ENCODE measurements around the gene CLEC16A.
"Not testable (repeated sequence)": the region's sequence is repeated elsewhere in the genome, so short reads cannot be mapped to it uniquely, and the experiment has no call there.

Gene CLEC16A

DNA sequence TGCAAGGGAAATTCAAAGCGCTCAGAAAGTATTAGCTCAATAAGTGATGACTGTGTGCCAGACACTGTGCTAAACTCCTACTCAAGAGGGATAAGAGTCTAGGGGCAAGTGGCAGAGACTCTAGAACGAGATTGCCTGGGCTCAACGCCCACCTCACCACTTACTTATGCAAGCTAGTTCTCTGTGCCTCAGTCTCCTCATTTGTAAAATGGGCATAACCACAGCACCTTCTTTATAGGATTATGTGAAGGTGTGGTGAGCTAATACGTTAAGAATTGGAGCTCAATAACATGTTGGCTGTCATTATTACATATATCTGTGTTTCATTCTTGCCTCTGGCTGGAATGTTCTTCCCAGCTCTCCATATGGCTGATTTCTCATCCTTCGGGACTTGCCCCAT is 17.5 kb upstream of the CLEC16A start:
- no peak for DNase-seq

DNA sequence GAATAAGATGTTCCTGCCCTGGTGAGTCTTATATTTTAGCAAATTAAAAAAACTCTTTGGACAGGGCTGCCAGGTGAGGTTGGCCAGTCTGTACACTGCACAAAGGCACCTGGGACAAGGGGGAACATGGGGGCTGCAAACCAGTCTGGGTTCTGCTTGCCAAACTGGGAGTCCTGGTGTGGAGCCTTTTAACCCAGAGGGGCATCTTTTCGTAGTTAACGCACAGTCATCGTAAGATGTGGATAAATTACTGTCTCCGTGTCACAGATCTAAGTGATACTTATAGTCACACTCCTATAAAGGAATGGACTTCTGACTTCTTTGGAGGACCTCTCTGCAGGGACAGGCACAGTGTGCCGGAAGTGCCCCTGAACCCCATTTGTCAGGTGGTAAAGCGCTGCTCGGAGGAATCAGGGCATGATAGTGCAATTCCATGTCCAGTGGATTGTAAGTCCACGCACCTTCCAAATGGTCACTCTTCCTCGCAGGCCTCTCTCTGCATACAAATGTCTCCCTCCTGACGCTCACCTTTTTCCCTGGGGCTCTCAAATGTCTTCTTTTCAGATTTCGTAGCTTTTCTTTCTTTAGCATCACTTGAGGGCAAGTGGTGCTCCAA is 16.8 kb upstream of the CLEC16A start:
- DNase-seq, result no peak

DNA sequence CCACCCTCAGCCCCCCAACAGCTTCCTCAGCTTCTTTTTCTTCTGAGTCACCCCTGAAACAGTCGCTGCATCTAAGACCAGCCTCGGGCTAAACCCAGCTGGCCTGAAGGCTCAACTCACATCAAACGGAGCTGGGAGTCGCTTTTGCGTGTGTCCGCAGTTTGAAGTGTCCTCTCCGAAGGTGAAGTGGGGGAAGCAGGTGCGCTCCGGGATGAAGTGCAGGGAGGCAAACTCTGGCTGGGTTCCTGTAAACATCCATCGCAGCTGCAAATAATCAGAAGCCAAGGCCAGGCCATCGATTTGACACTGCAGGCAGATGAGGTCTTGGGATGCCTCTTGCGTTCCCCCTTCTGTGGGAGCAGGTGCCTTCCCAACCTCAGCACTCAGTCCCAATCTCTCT is 15.3 kb upstream of the CLEC16A start:
- not testable (repeated sequence) for DNase-seq

DNA sequence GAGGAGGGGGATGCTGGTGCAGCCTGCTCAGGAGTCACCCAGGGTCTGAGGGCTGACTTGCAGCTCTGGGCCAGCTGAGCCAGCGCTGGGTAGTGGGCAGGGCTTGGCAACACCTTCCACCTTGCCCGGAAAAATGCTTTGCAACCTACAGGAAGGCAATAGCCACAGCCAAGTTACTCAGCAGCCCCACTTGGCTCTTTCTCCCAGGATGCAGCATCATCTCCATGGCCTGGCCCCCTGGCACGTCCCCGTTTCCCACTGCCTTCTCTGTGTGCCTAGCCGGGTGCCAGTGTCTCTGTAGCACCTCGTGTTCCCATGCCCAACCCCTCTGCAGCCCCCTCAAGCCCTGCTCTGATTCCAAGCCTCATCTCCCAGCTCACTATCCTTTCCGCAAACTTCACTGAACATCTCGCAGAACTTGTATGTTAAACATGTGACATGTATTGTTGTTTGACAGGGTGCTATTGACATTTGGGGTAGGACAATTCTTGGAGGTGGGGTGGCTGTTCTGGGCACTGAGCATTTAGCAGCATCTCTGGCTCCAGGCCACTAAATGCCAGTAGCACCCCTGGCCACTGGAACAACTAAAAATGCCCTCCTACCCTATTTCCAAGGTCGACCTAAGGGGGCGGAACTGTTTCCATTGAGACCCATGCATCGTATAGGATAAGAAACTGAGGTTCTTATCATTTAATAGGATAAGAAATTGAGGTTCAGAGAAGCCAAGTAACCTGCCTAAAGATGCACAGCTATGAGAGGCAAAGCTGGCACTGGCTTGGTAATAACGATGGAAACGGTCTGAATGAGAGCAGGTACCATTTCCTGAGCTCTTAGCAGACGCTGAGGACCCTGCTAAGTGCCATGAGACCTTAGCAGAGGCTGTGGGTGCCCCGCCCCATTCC is 14.3 kb upstream of the CLEC16A start:
- DNase-seq, result no peak

DNA sequence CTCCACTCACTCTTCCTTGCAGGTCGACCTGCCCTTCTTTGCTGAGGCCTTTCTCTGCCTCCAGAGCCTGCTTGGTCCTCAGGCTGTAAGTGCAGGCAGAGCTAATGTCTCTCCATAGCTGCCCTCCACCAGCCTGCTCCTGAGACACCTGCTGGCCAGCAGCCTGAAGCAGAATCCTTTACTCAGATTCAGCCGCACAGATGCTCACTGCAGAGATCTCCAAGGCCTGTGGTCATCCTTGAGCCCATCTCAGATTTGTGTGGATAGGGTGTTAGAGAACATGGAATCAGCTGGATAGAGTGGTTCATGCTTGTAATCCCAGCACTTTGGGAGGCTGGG is 13.6 kb upstream of the CLEC16A start:
- no peak for DNase-seq

DNA sequence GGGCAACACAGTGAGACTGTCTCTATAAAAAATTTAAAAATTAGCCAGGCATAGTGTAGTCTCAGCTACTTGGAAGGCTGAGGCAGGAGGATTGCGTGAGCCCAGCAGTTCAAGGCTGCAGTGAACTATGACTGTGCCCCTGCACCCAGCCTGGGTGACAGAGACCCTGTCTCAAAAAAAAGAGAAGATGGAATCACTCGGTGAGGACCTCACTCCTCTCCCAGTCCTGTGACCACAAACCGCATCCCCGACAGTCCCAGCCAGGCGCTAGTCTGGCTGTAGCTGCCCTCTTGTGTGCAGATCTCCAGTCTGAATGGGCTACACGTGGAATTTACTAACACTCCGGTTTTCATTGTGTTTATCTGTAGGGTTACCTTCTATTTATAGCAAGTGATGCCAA is 13.2 kb upstream of the CLEC16A start:
- no peak for DNase-seq

DNA sequence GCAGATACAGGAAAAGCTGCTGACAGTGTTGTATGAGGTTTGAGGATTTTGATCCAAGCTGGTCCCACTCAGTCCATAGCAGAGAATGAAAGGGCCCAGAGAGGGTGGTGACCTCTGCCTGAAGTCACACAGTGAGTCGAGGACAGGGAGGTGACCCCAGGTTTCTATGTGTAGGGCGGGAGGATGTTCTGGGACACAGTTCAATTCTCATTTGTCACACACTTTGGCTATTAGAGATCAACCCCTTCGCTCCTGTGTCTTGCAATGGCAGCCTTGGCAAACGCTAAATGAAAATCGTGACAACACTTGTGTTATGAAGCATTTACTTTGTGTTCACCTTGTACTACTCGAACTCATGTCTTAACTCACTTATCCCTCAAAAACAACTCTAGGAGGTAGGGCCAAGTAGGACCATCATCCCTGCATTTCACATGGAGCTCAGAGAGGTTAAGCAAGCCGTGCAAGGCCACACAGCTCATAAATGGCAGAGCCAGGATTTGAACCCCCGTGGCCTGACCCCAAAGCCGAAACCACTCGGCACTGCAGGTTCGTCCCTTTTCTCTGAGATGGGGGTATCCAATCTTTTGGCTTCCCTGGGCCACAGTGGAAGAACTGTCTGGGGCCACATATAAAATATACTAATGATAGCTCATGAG is 12.3 kb upstream of the CLEC16A start:
- DNase-seq, result no peak

DNA sequence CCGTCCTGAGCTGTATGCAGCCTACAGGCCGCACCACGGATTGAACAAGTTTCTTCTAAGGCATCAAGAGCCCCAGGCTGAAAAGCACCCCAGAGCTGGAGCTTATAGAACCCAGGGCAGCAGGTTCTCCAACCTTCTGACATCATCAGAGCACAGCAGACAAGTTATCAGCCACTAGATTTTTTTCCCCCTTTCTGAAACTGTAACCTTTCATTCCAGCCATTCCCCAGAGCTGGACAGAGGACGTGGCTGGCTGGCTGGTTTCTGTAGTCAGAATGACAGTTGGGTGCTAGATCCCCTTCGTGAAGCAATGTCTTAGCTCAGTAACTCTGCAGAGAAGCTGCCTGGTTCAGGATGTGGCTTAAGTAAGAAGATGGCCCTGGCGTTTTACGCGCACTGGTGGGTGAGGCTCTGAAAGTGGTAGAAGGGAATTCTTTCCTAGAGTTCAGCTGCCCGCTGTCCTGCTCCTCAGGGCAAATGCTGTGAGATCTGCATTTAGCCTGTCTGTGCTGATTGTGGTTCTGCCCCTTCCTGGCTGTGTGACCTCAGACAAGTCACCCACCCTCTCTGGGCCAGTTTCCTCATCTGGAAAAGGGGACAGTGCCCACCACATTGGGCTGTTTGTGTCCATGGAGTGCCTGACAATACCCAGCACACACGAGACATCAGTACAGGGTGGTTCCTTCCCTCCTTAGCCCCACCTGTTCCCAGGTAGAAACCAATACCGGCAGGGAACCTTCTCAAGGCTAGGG is 11.2 kb upstream of the CLEC16A start:
- no peak for DNase-seq

DNA sequence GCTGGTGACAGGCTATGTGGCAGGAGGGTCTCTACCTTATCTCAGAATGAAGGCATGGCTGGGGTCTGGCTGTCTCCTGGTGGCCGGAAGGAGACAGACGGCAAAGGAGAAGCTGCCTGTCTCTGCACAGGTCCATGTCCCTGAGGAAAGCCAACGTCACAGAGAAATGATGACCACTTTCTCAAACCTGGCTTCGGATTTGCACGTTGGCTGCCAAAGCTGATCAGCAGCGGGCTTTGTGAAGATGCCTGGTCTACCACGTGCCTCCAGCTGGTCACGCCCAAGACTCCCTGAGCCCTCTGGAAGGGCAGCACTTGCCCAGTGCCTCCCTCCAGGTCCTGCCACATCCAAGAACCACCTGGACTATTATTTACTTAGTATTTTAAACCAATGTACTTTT is 10.5 kb upstream of the CLEC16A start:
- no peak for DNase-seq

DNA sequence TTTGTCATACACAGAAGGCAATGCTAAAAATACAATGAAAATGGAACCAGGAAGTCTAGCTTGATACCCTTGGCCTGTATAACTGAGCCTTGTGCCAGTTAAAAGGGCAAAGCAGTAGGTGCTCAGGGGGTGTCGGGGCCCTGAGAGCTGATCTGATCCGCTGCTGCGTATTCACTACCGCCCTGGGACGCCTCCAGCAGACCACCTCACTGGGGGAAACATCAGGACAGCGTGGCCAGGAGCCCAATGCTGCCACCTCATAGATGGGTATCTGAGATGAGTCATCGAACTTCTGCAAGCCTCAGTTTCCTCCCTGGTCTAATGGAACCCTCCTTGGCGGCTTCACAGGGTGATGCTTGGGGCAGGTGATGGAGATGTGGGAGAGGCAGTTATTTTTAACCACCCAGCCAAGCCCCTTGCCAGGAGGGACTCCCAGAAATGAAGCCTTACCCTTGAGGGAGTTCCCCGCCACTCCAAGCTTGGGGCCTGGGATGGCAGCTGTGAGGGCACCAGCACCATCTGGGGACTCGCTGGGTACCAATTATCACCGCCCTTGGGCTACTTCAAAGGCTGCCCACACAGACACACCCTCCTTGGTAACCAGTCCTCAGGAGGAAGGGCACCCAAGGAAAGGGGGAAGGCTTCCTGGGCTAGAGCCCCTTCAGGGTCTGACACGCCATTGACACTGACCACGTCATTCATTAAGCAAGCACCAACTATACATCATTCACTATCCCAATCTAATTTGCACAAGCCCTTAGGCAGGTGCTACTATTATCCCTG is 9.8 kb upstream of the CLEC16A start:
- DNase-seq, result no peak

DNA sequence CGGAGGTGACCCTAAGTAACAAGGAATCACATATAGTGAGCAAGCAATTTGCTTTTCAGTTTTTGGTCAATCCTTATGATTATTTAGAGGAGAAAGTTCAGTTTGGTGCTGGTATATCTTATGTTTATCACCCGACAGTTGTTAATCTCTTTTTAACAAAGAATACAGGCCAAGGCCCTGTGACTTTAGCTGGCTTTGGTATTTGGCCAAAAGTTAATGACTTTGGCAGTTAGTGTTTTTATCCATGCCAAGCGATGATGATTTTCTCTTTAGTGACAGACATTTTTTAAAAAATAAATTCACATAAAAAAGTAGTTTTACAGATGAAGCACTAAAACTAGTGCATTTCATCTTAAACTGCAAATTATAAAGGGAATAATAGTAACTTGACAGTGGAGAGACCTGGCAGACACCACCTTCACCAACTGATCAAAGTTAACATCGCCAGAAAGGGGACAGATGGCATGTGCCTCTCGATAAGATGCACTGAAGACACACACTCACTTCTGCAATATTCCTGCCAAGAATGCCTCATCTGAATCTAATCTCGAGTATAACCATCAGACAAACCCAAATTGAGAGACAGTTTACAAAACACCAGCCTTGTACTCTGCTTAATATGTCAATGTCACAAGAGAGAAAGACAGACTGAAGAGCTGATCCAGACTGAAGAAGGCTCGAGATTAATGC is 9.0 kb upstream of the CLEC16A start:
- no peak for DNase-seq

DNA sequence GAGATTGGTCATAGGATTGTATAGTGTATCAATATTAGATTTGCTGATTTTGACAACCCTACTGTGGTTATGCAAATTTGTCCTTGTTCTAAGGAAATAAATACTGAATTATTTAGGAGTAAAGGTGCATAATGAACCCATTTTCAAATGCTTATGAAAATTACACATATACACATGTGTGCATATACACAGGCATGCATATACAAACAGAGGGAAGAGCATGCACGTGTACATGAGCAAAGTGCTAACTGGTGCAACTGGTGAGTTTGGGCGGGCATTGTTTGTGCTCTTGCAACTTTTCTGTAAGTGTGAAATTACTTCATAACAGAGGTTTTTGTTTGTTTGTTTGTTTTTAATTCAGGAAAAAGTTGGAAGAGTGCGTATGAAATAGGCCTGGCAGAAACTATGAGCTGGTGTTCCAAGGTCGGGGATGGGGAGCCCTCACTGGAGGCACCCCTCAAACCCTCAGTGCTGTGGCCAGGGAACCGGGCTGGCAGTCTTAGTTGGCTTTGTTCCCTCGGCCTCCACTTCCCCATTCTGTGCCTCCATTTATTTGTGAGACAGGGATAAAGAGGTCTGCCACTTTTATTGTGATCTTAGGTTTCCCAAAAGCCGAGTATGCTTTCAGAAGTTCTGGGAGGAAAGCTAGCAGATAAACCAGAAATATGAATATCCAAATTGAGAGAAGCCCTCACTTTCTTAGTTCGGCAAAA is 7.9 kb upstream of the CLEC16A start:
- DNase-seq, result no peak

DNA sequence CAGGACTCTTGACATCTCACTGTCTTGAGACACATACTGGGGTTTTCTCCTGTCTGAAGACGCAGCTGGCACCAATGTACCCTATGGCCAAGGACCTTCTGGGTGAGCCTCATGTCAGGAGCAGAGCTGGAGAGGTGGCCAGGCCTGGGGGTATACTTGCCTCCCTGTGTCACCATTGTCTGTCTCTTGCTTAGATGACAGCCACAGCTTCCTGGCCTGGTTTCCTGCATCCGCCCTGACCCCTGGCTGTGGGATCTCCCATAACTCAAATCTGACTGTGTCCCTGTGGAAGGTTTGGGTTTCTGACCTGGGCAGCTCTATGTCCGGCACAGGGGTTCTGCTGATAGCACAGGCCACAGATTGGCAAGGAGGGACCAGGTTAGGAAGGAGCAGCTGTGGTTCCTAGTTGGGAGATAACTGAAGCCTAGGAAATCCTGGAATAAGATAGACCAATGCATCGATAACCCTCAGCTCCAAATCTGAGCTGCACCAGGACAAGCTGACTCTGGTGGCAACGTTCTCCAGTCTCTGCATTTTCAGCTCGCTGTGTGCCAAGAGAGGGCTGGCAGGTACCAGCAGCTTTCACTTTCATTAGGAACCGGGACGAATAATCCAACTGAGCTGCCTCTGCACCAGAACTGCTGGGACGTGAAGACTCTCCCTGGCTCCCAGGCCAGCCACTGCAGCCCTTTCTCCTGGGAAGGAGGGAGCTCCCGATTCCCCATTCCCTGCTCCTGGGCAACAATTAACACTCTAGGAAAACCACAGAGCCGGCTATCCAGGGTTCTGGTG is 7.1 kb upstream of the CLEC16A start:
- no peak for DNase-seq

DNA sequence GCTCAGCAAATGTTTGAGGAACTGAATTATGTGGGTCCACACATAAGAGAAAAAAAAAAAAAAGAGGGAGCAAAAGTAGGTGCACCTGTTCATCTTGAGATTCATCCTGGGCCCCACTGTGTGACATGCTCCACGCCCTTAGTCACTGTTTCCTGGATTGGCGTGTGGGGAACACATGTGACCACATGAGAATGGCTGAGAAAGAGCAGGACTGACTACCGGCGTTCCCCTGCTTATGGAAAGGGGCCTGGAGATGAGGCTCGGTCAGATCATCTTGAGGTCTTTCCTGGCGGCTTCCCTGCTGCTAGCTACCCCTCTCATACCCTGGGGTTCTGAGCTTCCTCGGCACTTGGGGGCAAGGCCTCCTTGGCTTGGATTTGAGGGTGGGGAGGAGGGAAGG is 6.0 kb upstream of the CLEC16A start:
- DNase-seq, result no peak

DNA sequence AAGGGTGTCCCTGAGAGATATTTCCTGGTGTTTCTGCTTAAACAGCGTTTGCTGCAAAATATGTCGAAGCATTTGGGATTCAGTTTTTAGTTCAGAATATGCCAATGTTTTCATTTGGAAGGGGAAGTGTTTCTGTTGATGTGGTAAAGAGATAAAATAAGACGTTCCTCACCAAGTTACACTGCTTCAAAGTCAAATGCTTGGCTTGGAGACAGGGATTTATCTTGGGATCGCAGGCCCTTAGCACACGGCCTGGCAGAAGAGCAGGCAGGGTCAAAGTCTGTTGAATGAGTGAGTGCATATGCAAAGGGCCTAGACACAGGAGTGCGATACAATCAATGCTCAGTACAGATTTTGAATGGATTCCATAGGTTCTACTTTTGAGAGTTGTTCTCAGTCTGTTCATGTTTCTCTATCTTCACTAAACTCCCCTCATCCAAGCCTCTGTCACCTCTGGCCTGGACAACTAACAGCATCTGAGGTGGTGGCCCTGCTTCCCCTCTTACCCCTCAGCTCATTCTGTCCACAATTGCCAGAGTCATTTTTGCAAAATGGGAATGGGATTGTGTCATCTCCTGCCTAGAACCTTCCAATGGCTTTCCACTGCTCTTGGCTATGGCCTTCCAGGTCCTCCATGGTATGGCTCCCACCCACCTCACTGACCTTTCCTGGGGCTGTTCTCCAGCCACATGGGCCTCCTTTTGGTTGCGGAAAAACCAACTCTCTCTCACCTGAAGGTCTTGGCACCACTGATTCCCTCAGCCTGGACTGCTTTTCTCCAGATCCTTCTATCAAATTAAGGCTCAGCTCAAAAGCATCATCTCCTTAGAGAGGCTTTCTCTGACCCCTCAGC is 5.3 kb upstream of the CLEC16A start:
- no peak for DNase-seq

DNA sequence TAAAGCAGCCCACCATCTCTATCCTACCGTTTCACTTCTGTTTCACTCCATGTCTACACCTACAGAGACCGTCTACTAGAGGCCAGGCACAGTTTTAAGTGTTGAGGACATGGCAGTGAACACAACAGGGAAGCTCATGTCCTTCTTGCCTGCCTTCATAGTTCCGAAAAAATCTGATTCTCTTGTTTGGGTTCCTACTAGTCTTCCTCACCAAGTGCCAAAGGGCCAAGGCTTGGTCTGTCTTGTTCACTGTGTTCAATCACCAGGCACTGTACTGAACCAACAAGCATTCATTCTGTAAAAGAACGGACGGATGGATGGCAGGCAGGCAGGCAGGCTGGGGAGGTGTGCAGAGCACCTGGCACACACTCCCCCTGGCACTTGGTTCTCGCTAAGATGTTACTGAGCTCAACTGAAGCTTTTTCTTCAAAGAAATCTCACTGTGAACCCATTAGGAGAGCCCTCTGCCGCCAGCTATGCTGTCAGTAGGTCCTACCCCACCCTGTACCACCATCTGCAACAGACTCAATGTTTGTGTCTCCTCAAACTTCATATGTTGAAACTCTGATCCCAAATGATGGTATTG is 4.6 kb upstream of the CLEC16A start:
- DNase-seq, result no peak

DNA sequence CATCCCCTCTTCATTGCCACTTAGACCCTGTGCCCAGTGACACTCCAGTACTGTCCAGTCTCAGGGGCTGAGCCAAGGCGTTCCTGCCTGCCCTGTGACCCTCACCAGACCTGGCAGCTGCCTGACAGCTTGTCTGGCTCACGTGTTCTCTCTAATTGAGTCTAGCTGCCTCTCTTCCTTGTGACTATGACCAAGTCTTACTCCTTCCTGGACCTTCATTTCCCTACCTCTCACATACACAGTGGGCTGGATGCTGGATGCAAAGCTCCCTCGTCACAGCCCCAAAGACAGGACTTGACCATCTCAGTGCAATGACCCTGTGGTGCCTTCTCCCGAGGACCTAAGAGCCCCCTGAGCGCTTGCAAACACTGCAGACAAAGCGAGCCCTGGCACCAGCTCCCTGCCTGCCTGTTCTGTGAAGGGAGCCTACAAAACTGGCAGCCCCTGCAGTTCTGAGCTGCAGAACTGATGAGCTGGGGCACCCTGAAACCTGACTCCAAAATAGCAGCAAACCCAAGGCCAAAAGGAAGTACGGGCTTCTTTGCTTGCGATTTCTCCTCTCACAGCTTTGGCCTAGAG is 3.8 kb upstream of the CLEC16A start:
- no peak for DNase-seq

DNA sequence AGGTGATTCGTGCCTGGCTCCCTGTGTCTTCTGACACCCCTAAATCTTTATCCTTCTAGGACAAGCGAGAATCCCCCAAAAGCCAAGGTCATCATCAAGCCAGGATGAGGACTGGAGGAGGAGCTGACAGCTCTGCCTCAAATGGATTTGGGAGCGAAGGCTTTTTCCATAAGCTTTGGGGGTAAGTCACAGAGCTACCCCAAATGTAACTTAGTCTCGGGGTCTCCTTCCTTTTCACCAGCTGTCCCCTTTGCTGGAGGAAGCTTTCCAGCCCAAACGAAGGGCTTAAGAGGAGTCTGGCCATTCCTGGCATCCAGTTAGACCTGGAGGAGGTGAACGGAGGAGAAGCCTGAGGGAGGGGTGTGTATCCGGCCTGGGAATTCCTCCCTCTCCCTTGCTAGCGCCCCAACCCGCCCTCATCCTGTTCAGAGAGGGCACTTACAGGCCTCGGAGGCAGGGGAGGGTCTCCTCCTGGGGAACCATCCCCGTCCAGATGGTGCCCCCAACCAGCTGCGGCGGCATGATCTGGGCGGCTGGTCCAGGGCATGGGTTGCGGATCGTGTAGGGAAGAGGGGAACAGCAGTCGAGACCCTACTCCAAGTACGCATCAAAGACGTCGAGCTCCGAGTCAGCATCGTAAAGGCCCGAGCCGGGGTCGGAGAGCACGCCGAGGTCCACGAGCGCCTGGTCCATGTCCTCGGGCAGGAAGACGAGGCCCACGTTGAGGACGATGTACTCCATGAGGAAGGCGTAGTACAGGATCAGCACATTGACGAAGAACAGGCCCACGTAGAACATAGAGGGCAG is 3.0 kb upstream of the CLEC16A start:
- no peak for DNase-seq

All from GOT3 (cell line).